GM18868 (cell line): ENCODE results near the gene RASSF8.

Experiments
- ATAC-seq: cut with Tn5 transposase; IDR thresholded peaks from one replicate; pipeline ENCODE4 v1.9.1; 2021; ENCODE audit warnings: mild to moderate bottlenecking, moderate library complexity; ENCODE audit not compliant: unreplicated experiment

RASSF8 gene

DNA sequence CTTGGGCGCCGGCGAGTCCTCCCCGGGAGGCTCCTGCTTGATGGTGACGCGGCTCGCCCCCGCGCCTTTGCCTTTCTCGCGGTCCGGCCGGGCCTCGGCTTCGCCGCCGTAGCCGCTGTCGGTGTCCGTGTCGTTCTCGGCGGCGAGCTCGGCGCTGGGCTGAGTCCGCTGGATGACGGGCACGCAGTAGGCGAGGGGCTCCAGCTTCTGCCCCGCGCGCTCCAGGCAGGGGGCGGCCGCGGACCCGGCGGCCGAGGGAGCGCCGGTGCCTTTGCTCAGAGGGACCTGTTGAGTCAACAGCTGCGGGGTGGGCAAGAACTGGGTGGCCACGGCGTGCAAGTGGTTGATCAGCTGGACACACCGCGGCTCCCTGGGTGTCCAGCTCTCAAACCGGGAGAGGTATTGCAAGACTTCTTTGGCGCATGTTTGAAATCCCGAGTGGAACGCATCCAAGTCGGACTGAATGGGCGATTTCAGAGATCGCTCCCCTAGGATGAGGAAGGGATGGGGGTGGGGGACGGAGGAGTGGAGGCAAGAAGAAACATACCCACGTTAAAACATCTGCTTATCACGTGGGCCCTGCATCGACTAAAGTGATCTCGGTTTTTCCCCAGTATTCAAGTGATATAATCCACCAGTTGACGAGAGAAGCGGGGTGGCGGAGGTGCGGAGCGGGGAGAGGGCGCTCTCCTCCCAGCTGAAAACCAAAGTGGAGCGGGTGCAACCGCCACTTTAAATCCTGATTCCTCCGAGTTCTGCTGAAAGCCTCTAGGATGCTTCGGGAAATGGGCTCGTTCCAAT is 164.4 kb downstream of the RASSF8 start:
- ATAC-seq: no peak

DNA sequence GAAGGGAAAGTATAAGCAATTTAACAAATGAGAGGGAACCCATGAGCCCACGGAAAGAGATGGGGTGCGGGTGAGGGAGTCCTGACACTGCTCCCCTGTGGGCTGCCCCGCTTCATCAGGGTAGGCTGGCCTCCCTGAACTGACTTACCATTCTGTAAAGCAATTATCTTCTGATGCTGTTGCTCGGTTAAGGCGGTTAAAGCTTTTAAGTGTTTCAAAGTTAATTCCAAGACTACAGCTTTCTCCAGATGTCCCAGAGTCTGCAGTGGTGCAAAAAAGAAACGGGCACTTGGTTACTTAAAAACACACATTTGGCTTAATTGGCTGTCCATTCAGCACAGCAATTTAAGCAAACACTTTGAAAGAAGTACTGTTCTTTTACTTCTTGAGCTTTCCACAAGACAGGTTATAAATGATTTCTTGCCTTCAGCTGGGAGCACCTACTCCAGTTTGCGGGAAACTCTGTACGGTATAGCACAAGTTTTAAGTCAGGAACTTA is 165.0 kb downstream of the RASSF8 start:
- no peak for ATAC-seq

GRCh38 chr12:26124446-26125399 is 166.2 kb downstream of the RASSF8 start, which contains the start of gene BHLHE41:
BHLHE41 (minus strand) TSS chr12:26125037; CDS start chr12:26124779, 258 bp downstream.
- no peak for ATAC-seq

DNA sequence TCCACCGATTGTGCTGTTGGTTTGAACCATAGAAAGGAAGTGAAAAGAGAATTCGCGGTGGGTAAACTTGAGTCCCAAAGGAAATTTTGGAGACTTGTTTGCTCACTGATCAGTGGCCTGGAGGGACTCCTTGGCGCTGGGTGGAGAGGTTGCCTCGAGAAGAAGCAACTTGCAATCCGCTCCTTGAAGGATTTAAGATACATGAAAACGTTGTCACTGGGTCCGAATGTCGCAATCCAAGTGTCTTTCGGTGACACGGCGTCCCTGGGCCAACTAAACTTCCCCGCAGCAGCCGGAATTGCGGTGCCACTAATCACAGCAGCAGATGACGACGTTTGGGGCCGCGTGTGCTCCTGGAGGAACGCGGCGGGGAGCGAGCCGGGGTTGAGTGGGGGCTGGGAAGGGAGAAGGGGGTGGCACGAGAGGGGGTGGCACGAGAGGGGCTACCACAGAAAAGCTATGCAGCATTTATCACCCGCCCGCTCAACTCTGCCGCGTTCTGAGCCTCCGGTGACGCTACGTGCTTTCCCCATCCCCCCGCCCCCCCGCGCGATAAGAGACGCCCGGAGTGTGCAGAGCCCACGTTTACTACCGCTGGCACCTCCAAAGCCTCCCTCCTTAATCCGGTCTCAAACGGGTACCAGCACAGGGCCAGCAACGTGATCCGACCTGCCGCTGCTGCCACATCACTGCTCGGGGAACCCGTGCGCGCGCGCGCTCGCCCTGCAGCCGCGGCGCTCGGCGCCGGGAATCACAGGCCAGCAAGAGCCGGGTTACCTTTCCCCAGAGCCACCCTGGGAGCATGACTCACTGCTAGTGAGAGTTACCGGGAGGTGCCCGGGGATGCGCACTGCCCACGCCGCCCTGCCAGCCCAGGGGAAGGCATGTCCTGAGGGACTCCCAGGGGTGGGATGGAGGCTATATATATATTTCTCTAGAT is 167.2 kb downstream of the RASSF8 start:
- ATAC-seq: peak; percentile 43

DNA sequence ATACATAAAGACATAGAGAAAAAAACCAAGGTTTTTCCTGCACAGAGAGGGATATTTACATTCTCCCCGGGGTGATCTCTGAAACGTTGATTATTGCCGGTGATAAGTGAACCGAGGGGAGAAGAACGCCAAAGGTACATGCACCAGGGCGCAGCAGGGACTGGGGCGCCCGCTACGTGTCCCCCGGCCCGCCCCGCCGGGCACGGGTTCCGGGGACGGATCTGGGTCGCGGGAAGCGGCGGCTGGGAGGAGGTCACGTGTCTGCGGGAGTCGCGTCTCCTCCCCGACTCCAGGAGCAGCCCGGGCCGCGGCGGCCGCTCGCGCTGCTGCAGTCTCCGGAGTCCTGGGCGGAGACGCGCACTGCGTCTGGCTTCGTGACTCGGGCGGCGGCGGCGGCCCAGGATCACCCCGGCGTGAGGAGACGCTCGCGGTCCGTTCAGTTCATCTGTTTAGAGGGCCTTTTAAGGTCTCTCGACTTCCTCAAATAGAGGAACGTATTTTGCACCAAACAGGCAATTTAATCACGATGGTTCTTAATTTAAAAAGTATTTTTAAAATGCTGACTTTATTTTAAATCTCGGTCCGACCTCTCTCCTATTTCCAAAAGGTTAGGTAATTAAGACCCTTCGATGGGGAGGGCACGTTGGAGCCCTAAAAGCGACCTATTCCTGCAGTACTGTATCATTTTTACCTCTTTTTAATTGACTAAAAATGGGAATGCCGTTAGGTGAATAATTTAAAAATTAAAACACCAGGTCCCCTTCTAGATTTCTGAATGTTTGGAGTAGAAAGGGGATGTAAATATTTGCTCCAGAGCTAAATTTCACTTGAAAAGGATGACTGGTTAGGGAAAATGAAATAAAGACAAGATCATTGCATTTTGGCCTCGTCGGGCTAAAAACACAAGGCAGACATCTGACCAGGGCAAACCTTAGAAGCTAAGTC is 168.1 kb downstream of the RASSF8 start:
- ATAC-seq: peak; percentile 45

DNA sequence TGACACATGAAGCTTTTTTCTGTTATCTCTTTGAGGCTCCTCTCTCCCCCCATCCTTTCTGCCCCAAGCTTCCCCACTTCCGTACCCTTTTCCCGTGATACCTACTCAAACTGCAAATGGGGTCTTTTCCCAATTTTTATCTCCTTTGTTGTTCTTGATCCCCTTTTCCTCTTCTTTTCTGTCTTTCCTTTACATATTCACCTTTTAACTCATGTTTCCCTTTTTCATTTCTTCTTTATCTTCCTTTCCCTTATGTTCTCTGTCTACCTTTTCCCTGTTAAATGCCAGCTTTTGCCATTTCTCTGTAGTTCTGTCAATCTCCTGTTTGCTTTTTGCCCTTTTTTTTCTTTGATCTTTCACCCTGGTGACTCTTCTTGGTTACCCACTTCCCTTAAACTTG is 168.9 kb downstream of the RASSF8 start:
- no peak for ATAC-seq

- no peak for ATAC-seq
Measured at GRCh38 chr12:26128168-26128567, 169.7 kb downstream of the RASSF8 start.
